Stimulated activated CD4-positive, alpha-beta T cell treated with anti-CD3 and anti-CD28 coated beads, Interleukin-15, amount 100 ng/mL, for 1 hour (primary cell): ENCODE measurements around the gene PGM2.
"Not testable (repeated sequence)": the region's sequence is repeated elsewhere in the genome, so short reads cannot be mapped to it uniquely, and the experiment has no call there.

Experiments used
- DNase-seq, 2 donors: peaks; one replicate each; pipeline ENCODE4 v3.0.0-alpha.2; 2020; ENCODE audit warnings: low read depth in 1 of 2, low spot score in 1 of 2

PGM2 gene

GRCh38 chr4:37816719-37817118, 9.8 kb upstream of the PGM2 start:
- no peak for DNase-seq

GRCh38 chr4:37818752-37819151, 7.7 kb upstream of the PGM2 start:
- DNase-seq: no peak

- not testable (repeated sequence) for DNase-seq
Measured at GRCh38 chr4:37820458-37820857, 6.0 kb upstream of the PGM2 start.

- DNase-seq: no peak
Measured at GRCh38 chr4:37821953-37822605, 4.4 kb upstream of the PGM2 start.

- not testable (repeated sequence) for DNase-seq
Measured at GRCh38 chr4:37825501-37825900, 985 bp upstream of the PGM2 start.

- no peak for DNase-seq
Measured at GRCh38 chr4:37825968-37826294, 555 bp upstream of the PGM2 start.

- DNase-seq: no peak
Measured at GRCh38 chr4:37827030-37827685, 672 bp downstream of the PGM2 start.

GRCh38 chr4:37827802-37828321, 1.4 kb downstream of the PGM2 start:
- no peak for DNase-seq

- DNase-seq: no peak
Measured at GRCh38 chr4:37828843-37829242, 2.4 kb downstream of the PGM2 start.

- DNase-seq: no peak
Measured at GRCh38 chr4:37830640-37831039, 4.2 kb downstream of the PGM2 start.

GRCh38 chr4:37835031-37835430, 8.5 kb downstream of the PGM2 start:
- DNase-seq: no peak

GRCh38 chr4:37835806-37836205, 9.3 kb downstream of the PGM2 start:
- DNase-seq: no peak

- DNase-seq: no peak
Measured at GRCh38 chr4:37836274-37836673, 9.8 kb downstream of the PGM2 start.

- no peak for DNase-seq
Measured at GRCh38 chr4:37836838-37837440, 10.5 kb downstream of the PGM2 start.

GRCh38 chr4:37837446-37837845, 11.0 kb downstream of the PGM2 start:
- DNase-seq: no peak

GRCh38 chr4:37839426-37839825, 12.9 kb downstream of the PGM2 start:
- no peak for DNase-seq

- DNase-seq: no peak
Measured at GRCh38 chr4:37844204-37844603, 17.7 kb downstream of the PGM2 start.

GRCh38 chr4:37845201-37845600, 18.7 kb downstream of the PGM2 start:
- DNase-seq: no peak

GRCh38 chr4:37847311-37847884, 20.9 kb downstream of the PGM2 start:
- no peak for DNase-seq

- DNase-seq: no peak
Measured at GRCh38 chr4:37852376-37852775, 25.9 kb downstream of the PGM2 start.

GRCh38 chr4:37858112-37858511, 31.6 kb downstream of the PGM2 start:
- no peak for DNase-seq

- no peak for DNase-seq
Measured at GRCh38 chr4:37858872-37859271, 32.4 kb downstream of the PGM2 start.
